OCI-LY1 (cell line): ENCODE results near the gene ELAC2.

Source experiments
- H2AFZ ChIP-seq: fragments of 200-600 bp; sonication (generic), shearing (Covaris generic); 2 replicates; pipeline ENCODE4 v1.6.0; 2014; ENCODE audit warnings: antibody characterized with exemption, mild to moderate bottlenecking, low read length
- H3F3A ChIP-seq: fragments of 200-600 bp; sonication (generic), shearing (Covaris generic); 2 replicates; pipeline ENCODE4 v1.6.0; 2014; ENCODE audit warnings: mild to moderate bottlenecking, antibody characterized with exemption, low read length, moderate library complexity; ENCODE audit not compliant: insufficient read depth
- H3K27ac ChIP-seq: fragments of 200-600 bp; sonication (generic); 2 replicates; pipeline ENCODE4 v1.5.1; 2014; ENCODE audit warnings: low read length, mixed run types, mild to moderate bottlenecking, low read depth; ENCODE audit not compliant: poor library complexity, severe bottlenecking
- H3K27me3 ChIP-seq: fragments of 200-600 bp; sonication (generic); 2 replicates; pipeline ENCODE4 v1.6.0; 2014; ENCODE audit warnings: antibody characterized with exemption, mild to moderate bottlenecking, low read length, moderate library complexity; ENCODE audit not compliant: insufficient read depth
- H3K36me3 ChIP-seq: fragments of 200-600 bp; sonication (generic); 2 replicates; pipeline ENCODE4 v1.6.1; 2014; ENCODE audit warnings: mild to moderate bottlenecking, antibody characterized with exemption, low read length, moderate library complexity, mixed read lengths; ENCODE audit not compliant: insufficient read depth
- H3K4me1 ChIP-seq: fragments of 200-600 bp; sonication (generic); 2 replicates; pipeline ENCODE4 v1.5.1; 2014; ENCODE audit warnings: mild to moderate bottlenecking, low read length, moderate library complexity; ENCODE audit not compliant: insufficient read depth, severe bottlenecking
- H3K4me2 ChIP-seq: fragments of 200-600 bp; sonication (generic), shearing (Covaris generic); 2 replicates; pipeline ENCODE4 v1.6.1; 2014; ENCODE audit warnings: low read length
- H3K4me3 ChIP-seq: fragments of 200-600 bp; sonication (generic); 2 replicates; pipeline ENCODE4 v1.5.1; 2014; ENCODE audit warnings: low read length, low read depth, mild to moderate bottlenecking, mixed read lengths; ENCODE audit not compliant: poor library complexity, severe bottlenecking
- H3K79me2 ChIP-seq: fragments of 200-600 bp; shearing (Covaris generic); 2 replicates; pipeline ENCODE4 v1.6.1; 2016; ENCODE audit warnings: mixed run types, low read length, mixed read lengths; ENCODE audit not compliant: insufficient read depth
- H3K9ac ChIP-seq: fragments of 200-600 bp; sonication (generic), shearing (Covaris generic); 2 replicates; pipeline ENCODE4 v1.6.1; 2014; ENCODE audit warnings: mild to moderate bottlenecking, low read length, mixed read lengths
- H3K9me2 ChIP-seq: fragments of 200-600 bp; sonication (generic), shearing (Covaris generic); 2 replicates; pipeline ENCODE4 v1.6.1; 2014; ENCODE audit warnings: low read depth, mild to moderate bottlenecking, low read length, mixed read lengths
- H3K9me3 ChIP-seq: fragments of 200-600 bp; shearing (Covaris generic); 2 replicates; pipeline ENCODE4 v1.6.1; 2014; ENCODE audit warnings: low read length, mixed read lengths
- H4K20me1 ChIP-seq: fragments of 200-600 bp; sonication (generic), shearing (Covaris generic); 2 replicates; pipeline ENCODE4 v1.6.0; 2016; ENCODE audit warnings: mild to moderate bottlenecking, low read length; ENCODE audit not compliant: insufficient read depth
- EZH2 ChIP-seq: fragments of 200-600 bp; sonication (generic), shearing (Covaris generic); IDR thresholded peaks from 2 replicates; pipeline ENCODE4 v1.8.0; 2017; ENCODE audit warnings: borderline replicate concordance, mixed run types, mild to moderate bottlenecking, antibody characterized with exemption, low read length, moderate library complexity, mixed read lengths
- TF ChIP-seq, protein P1 (sequence below): fragments of 200-600 bp; sonication (generic), shearing (Covaris generic); IDR thresholded peaks from 2 replicates; pipeline ENCODE4 v1.5.1; 2017; ENCODE audit warnings: mild to moderate bottlenecking, antibody characterized with exemption, low read length, moderate library complexity, mixed read lengths

ELAC2 gene

DNA sequence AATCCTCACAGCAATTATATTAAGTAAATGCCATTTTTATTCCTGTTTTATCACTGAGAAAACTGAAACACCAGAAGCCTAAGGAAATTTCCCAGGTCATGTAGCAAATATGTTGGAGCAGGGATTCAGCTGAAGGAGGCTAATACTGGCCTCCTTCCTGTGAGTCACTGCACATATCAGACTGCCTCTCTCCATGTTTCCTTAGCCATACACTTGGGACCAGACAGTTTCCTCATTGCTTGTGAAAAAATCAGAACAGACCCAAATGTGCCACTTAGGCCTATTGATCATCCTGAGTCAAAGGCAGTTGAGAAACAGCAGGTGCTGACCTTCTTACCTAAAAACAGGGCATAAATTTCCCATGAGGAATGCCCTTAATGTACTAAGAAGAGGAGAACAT is 18.9 kb upstream of the ELAC2 start:
- H3K9me2 ChIP-seq = no peaks in the 10 kb centered on the region
- no peak overlapping the region for H3K9ac ChIP-seq
- TF ChIP-seq EZH2 = no peak
- TF ChIP-seq, protein P1, sequence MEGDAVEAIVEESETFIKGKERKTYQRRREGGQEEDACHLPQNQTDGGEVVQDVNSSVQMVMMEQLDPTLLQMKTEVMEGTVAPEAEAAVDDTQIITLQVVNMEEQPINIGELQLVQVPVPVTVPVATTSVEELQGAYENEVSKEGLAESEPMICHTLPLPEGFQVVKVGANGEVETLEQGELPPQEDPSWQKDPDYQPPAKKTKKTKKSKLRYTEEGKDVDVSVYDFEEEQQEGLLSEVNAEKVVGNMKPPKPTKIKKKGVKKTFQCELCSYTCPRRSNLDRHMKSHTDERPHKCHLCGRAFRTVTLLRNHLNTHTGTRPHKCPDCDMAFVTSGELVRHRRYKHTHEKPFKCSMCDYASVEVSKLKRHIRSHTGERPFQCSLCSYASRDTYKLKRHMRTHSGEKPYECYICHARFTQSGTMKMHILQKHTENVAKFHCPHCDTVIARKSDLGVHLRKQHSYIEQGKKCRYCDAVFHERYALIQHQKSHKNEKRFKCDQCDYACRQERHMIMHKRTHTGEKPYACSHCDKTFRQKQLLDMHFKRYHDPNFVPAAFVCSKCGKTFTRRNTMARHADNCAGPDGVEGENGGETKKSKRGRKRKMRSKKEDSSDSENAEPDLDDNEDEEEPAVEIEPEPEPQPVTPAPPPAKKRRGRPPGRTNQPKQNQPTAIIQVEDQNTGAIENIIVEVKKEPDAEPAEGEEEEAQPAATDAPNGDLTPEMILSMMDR = no peak
- H3K4me1 ChIP-seq = no peaks in the 10 kb centered on the region
- H3K36me3 ChIP-seq = no peaks in the 10 kb centered on the region
- no peaks in the 10 kb centered on the region for H3F3A ChIP-seq
- H3K4me2 ChIP-seq = no peak overlapping the region
- H3K79me2 ChIP-seq = no peaks in the 10 kb centered on the region
- no peak overlapping the region for H3K4me3 ChIP-seq
- H2AFZ ChIP-seq = no peak overlapping the region
- no peaks in the 10 kb centered on the region for H3K9me3 ChIP-seq
- H3K27me3 ChIP-seq = no peaks in the 10 kb centered on the region
- no peaks in the 10 kb centered on the region for H4K20me1 ChIP-seq
- H3K27ac ChIP-seq = no peak overlapping the region

DNA sequence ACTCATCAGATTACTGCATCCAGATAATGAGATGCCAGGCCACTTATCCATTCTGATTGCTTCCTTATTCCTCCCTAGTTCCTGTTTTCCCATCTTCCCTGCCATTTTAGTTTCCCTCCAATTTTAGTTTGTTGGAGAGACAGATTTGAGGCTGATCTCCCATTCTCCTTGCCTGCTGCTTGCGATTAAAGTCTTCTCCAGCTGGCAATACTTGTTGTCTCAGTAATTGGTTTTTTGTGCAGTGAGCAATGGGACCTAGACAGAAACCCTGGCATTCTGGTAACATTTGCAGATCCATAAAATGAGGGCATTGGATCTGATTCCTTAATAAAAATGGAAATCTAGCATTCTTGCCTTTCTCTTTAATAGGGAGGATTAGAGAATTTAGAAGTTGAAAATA is 17.6 kb upstream of the ELAC2 start:
- Histone ChIP-seq H3K9ac (no peak overlapping the region), H3F3A (no peaks in the 10 kb centered on the region), H3K27ac (no peak overlapping the region), H4K20me1 (no peaks in the 10 kb centered on the region), H3K9me2 (no peaks in the 10 kb centered on the region), H3K4me1 (no peaks in the 10 kb centered on the region), H2AFZ (no peak overlapping the region), H3K36me3 (no peaks in the 10 kb centered on the region), H3K27me3 (no peaks in the 10 kb centered on the region), H3K79me2 (no peaks in the 10 kb centered on the region), H3K4me3 (no peak overlapping the region), H3K9me3 (no peaks in the 10 kb centered on the region), H3K4me2 (no peak overlapping the region)
- TF ChIP-seq, protein P1 = no peak
- no peak for TF ChIP-seq EZH2

DNA sequence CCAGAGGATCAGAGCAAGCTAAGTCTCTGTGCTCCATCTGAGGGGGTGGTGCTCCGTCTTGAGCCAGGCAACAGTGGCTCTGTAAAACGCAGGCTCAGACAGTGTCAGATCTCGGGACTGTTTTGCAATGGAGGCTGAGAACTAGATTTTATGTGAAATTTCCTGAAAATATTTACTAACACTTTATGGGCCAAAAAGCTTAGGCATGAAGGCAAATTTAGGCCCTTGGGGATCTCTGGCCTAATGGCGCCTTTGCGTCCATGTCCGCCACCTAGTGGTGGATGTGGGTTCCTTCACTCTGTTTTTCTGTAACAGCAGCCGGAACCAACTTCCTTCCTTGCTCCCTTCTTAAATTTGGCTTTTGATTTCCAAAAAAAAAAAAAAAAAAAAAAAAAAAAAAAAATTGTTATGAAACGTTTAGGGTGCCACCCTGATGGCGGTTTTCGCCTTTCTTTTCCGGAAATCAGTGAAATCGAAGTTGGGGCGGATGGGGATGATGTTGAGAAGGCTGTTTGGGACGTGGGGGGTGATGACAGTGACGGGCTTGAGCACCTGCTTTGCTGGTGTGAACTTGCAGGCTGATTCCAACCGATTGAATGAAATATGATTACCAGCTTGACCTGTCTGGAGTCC is 14.0 kb upstream of the ELAC2 start:
- Histone ChIP-seq H2AFZ (peak overlapping the region; percentile 8; the same call in 1 of the 2 replicates), H3K9me2 (no peaks in the 10 kb centered on the region), H4K20me1 (no peaks in the 10 kb centered on the region)

More for the DNA sequence above, 14.0 kb upstream of the ELAC2 start:
- H3K36me3 ChIP-seq = no peaks in the 10 kb centered on the region
- no peaks in the 10 kb centered on the region for H3K4me1 ChIP-seq
- H3K79me2 ChIP-seq = no peaks in the 10 kb centered on the region
- H3K9ac ChIP-seq = no peak overlapping the region
- H3K27me3 ChIP-seq = no peaks in the 10 kb centered on the region
- TF ChIP-seq, protein P1 = peak; percentile 80
- no peak for TF ChIP-seq EZH2
- no peak overlapping the region for H3K27ac ChIP-seq
- no peaks in the 10 kb centered on the region for H3F3A ChIP-seq
- no peak overlapping the region for H3K4me3 ChIP-seq
- no peak overlapping the region for H3K4me2 ChIP-seq
- no peaks in the 10 kb centered on the region for H3K9me3 ChIP-seq
